HG02678 (cell line): Measurements from ENCODE around the gene SPESP1.

Source experiments
- ATAC-seq: cut with Tn5 transposase; IDR thresholded peaks from one replicate; pipeline ENCODE4 v1.9.1; 2021; ENCODE audit warnings: mild to moderate bottlenecking, moderate library complexity; ENCODE audit not compliant: unreplicated experiment

Gene SPESP1

GRCh38 chr15:68930268-68931022, at the start of gene SPESP1:
TSS of gene SPESP1 (plus strand) at chr15:68930525. CDS start at chr15:68930654, 129 bp downstream.
- no peak for ATAC-seq

- no peak for ATAC-seq
Observed at GRCh38 chr15:68885070-68885469, 45.3 kb upstream of the SPESP1 start.

- no peak for ATAC-seq
Observed at GRCh38 chr15:68887120-68887519, 43.2 kb upstream of the SPESP1 start.

GRCh38 chr15:68887819-68888218, 42.5 kb upstream of the SPESP1 start:
- ATAC-seq, result no peak

- no peak for ATAC-seq
Observed at GRCh38 chr15:68888419-68888818, 41.9 kb upstream of the SPESP1 start.

GRCh38 chr15:68894208-68894607, 36.1 kb upstream of the SPESP1 start:
- no peak for ATAC-seq

GRCh38 chr15:68896178-68896577, 34.1 kb upstream of the SPESP1 start:
- ATAC-seq, result no peak

- ATAC-seq, result no peak
Observed at GRCh38 chr15:68897016-68897415, 33.3 kb upstream of the SPESP1 start.

GRCh38 chr15:68900027-68900426, 30.3 kb upstream of the SPESP1 start:
- ATAC-seq, result no peak

- ATAC-seq, result no peak
Observed at GRCh38 chr15:68907396-68907923, 22.9 kb upstream of the SPESP1 start.

GRCh38 chr15:68909601-68910100, 20.7 kb upstream of the SPESP1 start:
- no peak for ATAC-seq

GRCh38 chr15:68910341-68910740, 20.0 kb upstream of the SPESP1 start:
- no peak for ATAC-seq

GRCh38 chr15:68910816-68911215, 19.5 kb upstream of the SPESP1 start:
- no peak for ATAC-seq

GRCh38 chr15:68921926-68922325, 8.4 kb upstream of the SPESP1 start:
- no peak for ATAC-seq

- no peak for ATAC-seq
Observed at GRCh38 chr15:68924866-68925560, 5.3 kb upstream of the SPESP1 start.

- ATAC-seq, result no peak
Observed at GRCh38 chr15:68933001-68933400, 2.7 kb downstream of the SPESP1 start.

GRCh38 chr15:68934341-68934740, 4.0 kb downstream of the SPESP1 start:
- no peak for ATAC-seq

GRCh38 chr15:68935400-68935937, 5.1 kb downstream of the SPESP1 start:
- no peak for ATAC-seq

GRCh38 chr15:68939501-68939900, 9.2 kb downstream of the SPESP1 start:
- ATAC-seq, result no peak

- ATAC-seq, result no peak
Observed at GRCh38 chr15:68951813-68952212, 21.5 kb downstream of the SPESP1 start.

- no peak for ATAC-seq
Observed at GRCh38 chr15:68957696-68958095, 27.4 kb downstream of the SPESP1 start.

- ATAC-seq, result no peak
Observed at GRCh38 chr15:68958597-68958996, 28.3 kb downstream of the SPESP1 start.
